Body of pancreas (tissue), 4 donors: ENCODE measurements around the gene MYCN. TPM values are rescaled to one million over a fixed set of nuclear protein-coding genes. Genes with fewer than 3 reads are reported as not detected.

ENCODE experiments used
- ATAC-seq: fragments of 150-250 bp; one replicate; pipeline ENCODE4 v1.9.1; 2016
- DNase-seq, 4 donors: peaks; one replicate each; pipeline ENCODE4 v3.0.0-alpha.2; 2019
- H3K27ac ChIP-seq, 4 donors: fragments of 200-600 bp; sonication (generic); 1 replicate in 3 of 4; 2 replicates in 1 of 4; pipeline versions ENCODE4 v1.5.1 to v1.6.1; 2016 to 2019; ENCODE audit warnings: mild to moderate bottlenecking in 1 of 4, mixed read lengths in 1 of 4, moderate library complexity in 1 of 4
- H3K27me3 ChIP-seq, 2 donors: fragments of 200-600 bp; sonication (generic); one replicate each; pipeline ENCODE4 v1.6.0; 2016; ENCODE audit warnings: mild to moderate bottlenecking in 1 of 2
- H3K36me3 ChIP-seq, 2 donors: fragments of 200-600 bp; sonication (generic); replicated peaks in 1 of 2; 2 replicates each; pipeline ENCODE4 v1.5.1; 2016; ENCODE audit warnings: low read depth in 2 of 2; ENCODE audit not compliant: insufficient read depth in 1 of 2
- H3K4me1 ChIP-seq: fragments of 200-600 bp; sonication (generic); one replicate; pipeline ENCODE4 v1.6.0; 2016
- H3K4me3 ChIP-seq, 2 donors: fragments of 200-600 bp; sonication (generic); 1 replicate in 1 of 2; 2 replicates in 1 of 2; pipeline ENCODE4 v1.5.1; 2016 to 2019
- H3K9me3 ChIP-seq, 3 donors: fragments of 200-600 bp; sonication (generic); 1 replicate in 2 of 3; 2 replicates in 1 of 3; pipeline ENCODE4 v1.5.1; 2016
- CTCF ChIP-seq, 7 experiments: fragments of 450-650 bp in 4 of 7; fragments of 200-600 bp in 3 of 7; sonication (generic) in 3 of 7; IDR thresholded peaks; one replicate each; pipeline ENCODE4 v1.5.1; 2016 to 2019; ENCODE audit warnings: antibody characterized with exemption in 7 of 7
- POLR2A ChIP-seq, 3 donors: fragments of 450-650 bp; IDR thresholded peaks; one replicate each; pipeline ENCODE4 v1.6.1; 2016; ENCODE audit warnings: antibody characterized with exemption in 3 of 3, mild to moderate bottlenecking in 2 of 3
- WGBS, 2 donors: methylation state at CpG; one replicate each; pipeline ENCODE4 v1.1.5; 2017; 5-methylcytosine and 5-hydroxymethylcytosine counted together
- intact Hi-C: fragments of 100-400 bp; cut with DNase I; formaldehyde crosslinking; loops from one replicate; pipeline ENCODE4 v1.15.1; 2023
- total RNA-seq, 2 donors: library from RNA; depleted of rRNA; stranded (reverse); fragments of >200 nt; gene quantifications; one replicate each; pipeline ENCODE4 v1.1.0, GENCODE V29; 2016

The MYCN gene
- total RNA-seq, 2 donors from 2014 or later = not detected

DNA sequence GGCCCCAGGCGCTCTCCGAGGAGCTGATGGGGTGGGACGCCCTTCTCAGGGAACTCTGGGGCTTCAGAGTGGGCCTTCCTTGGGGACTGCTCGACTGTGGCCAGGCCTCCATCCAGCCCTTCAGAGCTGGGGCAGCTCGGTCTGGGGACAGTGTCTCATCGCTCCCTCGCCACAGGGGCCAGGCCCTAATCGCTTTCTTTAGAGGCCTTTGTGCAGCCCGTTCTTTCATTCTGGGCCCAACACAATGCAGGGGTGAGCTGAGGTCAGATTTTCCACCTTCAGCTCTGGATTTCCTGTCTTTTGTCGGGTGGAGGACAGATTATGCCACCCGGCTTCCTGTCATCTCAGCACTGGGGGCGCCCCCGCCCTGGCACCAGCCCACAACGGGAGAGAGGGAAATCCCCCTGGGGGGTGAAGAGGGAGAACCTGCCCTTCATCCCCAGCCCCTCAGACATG, 25.2 kb downstream of the MYCN start:
- Histone ChIP-seq H3K36me3 (no peaks in the 10 kb centered on the region), H3K9me3 (no peaks in the 10 kb centered on the region), H3K4me3 (no peak overlapping the region), H3K27me3 (no peaks in the 10 kb centered on the region), H3K4me1 (no peaks in the 10 kb centered on the region), H3K27ac (no peak overlapping the region)
- no peak for ATAC-seq
- 67 to 74% methylated on average over 8 to 14 of the region's 14 CpGs for WGBS, 2 donors
- TF ChIP-seq CTCF (IDR thresholded peaks at IDR 0.05) = no peak
- TF ChIP-seq POLR2A (IDR thresholded peaks at IDR 0.05) = no peak
- DNase-seq = no peak
- intact Hi-C loops = no loop called here

DNA sequence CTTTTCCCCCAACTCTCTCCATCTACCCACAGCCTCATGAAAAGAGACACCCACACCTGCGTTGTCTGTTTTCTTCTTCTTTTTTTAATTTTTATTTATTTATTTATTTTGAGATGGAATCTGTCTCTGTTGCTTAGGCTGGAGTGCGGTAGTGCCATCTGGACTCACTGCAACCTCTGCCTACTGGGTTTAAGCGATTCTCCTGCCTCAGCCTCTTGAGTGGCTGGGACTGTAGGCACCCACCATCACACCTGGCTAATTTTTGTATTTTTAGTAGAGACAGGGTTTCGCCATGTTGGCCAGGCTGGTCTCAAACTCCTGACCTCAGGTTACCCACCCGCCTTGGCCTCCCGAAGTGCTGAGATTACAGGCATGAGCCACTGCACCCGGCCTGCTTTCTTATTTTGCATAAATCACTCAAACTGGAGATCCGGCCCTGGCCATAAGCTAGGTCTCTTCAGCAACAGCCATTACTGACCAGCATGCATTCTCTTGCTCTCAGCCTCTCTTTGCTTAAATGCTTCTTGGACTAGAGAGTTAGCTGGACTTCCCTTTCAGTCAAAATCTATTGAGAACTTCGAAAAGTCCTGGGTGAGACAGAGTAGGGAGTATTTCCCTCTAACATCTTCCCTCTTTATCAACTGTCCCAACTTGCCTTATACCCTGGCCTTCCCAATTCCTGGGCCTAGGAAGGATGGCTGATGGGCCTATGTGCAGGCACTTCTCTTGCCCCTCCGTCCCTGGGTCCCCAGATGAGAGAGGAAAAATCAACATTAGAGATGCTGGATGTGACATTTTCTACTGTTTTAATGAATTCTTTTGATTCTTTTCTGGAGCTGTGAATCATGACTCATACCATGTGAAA, 27.3 kb downstream of the MYCN start:
- Histone ChIP-seq H3K27ac (no peak overlapping the region), H3K4me1 (no peaks in the 10 kb centered on the region), H3K9me3 (no peaks in the 10 kb centered on the region), H3K27me3 (no peaks in the 10 kb centered on the region), H3K36me3 (no peaks in the 10 kb centered on the region), H3K4me3 (no peak overlapping the region)
- ATAC-seq (no peak), DNase-seq (no peak)
- intact Hi-C loops = no loop called here
- TF ChIP-seq CTCF (IDR thresholded peaks at IDR 0.05) (no peak), POLR2A (IDR thresholded peaks at IDR 0.05) (no peak)
- WGBS, 2 donors = 82 to 84% methylated on average over 10 of the region's 10 CpGs

GRCh38 chr2:15968280-15969178, 28.2 kb downstream of the MYCN start:
- no peaks in the 10 kb centered on the region for H3K36me3 ChIP-seq
- DNase-seq (no peak), ATAC-seq (no peak)
- no peak overlapping the region for H3K27ac ChIP-seq
- intact Hi-C loops = no loop called here
- no peaks in the 10 kb centered on the region for H3K4me1 ChIP-seq
- no peaks in the 10 kb centered on the region for H3K9me3 ChIP-seq
- 78 to 80% methylated on average over 7 of the region's 7 CpGs for WGBS, 2 donors
- TF ChIP-seq POLR2A (IDR thresholded peaks at IDR 0.05) (no peak), CTCF (IDR thresholded peaks at IDR 0.05) (no peak)
- no peaks in the 10 kb centered on the region for H3K27me3 ChIP-seq
- H3K4me3 ChIP-seq = no peak overlapping the region

- DNase-seq (no peak), ATAC-seq (no peak)
- no peak overlapping the region for H3K4me3 ChIP-seq
- intact Hi-C loops = no loop called here
- 72 to 78% methylated on average over 4 of the region's 4 CpGs for WGBS, 2 donors
- no peaks in the 10 kb centered on the region for H3K4me1 ChIP-seq
- TF ChIP-seq POLR2A (IDR thresholded peaks at IDR 0.05) (no peak), CTCF (IDR thresholded peaks at IDR 0.05) (no peak)
- no peaks in the 10 kb centered on the region for H3K9me3 ChIP-seq
- no peaks in the 10 kb centered on the region for H3K36me3 ChIP-seq
- no peak overlapping the region for H3K27ac ChIP-seq
- H3K27me3 ChIP-seq = no peaks in the 10 kb centered on the region
Measured at GRCh38 chr2:15969214-15969613, 28.9 kb downstream of the MYCN start.
